Prostate gland (tissue), 2 donors: ENCODE data around the gene SLC25A23.

Experiments
- POLR2A ChIP-seq: fragments of 450-650 bp; IDR thresholded peaks from one replicate; pipeline ENCODE4 v1.6.1; 2016; ENCODE audit warnings: antibody characterized with exemption, mild to moderate bottlenecking
- POLR2AphosphoS5 ChIP-seq: sonication (generic); formaldehyde crosslinking; IDR thresholded peaks from one replicate; pipeline ENCODE4 v1.6.1; 2017; ENCODE audit warnings: antibody characterized with exemption
- TF ChIP-seq, protein P1 (sequence below), 4 experiments: fragments of 200-600 bp in 2 of 4; fragments of 450-650 bp in 2 of 4; sonication (generic) in 2 of 4; IDR thresholded peaks; 1 replicate in 3 of 4; 2 replicates in 1 of 4; pipeline ENCODE4 v1.5.1; 2016 to 2019; ENCODE audit warnings: antibody characterized with exemption in 4 of 4, mild to moderate bottlenecking in 2 of 4, moderate library complexity in 2 of 4

DNA sequence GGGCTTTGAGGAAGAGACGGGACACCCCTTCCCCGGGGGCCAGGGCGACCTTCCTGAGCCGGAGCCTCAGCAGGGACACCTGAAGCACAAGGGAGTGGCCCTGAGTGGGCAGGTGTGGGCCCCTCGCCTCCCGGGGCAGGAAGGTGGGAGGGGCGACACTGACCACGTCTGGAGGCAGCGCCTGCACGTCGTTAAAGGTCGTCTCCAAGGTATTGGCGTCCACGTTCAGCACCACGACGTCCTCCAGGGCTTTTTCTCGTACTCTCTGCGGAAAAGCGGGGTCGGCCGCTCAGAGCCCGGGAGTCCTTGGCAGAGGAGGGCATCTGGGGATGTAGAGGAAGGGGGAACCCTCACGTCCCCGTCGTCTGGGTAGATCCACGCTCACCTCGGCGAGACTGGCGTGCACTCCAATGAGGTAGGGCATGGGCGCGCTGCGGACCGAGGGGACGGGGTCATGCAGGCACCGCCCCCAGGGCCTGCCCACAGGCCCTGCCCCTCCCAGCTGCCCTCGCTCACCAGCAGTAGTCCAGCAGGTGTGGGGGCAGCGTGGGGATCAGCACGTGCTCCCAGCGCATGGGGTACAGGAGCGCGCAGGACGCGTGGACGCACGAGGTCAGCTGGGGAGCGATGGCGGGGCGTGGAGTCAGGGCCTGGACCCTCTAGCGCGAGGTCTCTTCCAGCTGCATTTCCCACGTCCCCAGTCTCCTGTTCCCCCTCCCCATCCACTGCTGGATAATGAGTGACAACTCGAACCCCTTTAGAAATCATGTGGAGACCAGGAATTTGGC lies 15.9 kb upstream of the SLC25A23 start:
- TF ChIP-seq, protein P1, sequence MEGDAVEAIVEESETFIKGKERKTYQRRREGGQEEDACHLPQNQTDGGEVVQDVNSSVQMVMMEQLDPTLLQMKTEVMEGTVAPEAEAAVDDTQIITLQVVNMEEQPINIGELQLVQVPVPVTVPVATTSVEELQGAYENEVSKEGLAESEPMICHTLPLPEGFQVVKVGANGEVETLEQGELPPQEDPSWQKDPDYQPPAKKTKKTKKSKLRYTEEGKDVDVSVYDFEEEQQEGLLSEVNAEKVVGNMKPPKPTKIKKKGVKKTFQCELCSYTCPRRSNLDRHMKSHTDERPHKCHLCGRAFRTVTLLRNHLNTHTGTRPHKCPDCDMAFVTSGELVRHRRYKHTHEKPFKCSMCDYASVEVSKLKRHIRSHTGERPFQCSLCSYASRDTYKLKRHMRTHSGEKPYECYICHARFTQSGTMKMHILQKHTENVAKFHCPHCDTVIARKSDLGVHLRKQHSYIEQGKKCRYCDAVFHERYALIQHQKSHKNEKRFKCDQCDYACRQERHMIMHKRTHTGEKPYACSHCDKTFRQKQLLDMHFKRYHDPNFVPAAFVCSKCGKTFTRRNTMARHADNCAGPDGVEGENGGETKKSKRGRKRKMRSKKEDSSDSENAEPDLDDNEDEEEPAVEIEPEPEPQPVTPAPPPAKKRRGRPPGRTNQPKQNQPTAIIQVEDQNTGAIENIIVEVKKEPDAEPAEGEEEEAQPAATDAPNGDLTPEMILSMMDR (IDR thresholded peaks at IDR 0.05), result no peak
- TF ChIP-seq POLR2AphosphoS5, result no peak
- TF ChIP-seq POLR2A, result no peak
